PFSK-1 (cell line): ENCODE results near the gene PDE6D.

Experiments used
- FOXP2 ChIP-seq: optimal IDR thresholded peaks from 2 replicates; pipeline ENCODE3; 2011; ENCODE audit warnings: borderline replicate concordance, control low read depth, inconsistent platforms; ENCODE audit not compliant: insufficient read depth; ENCODE audit errors: extremely low read length, extremely low read depth
- POLR2AphosphoS5 ChIP-seq: IDR thresholded peaks from 2 replicates; pipeline ENCODE4 v1.6.1; 2012; ENCODE audit warnings: low read depth, mild to moderate bottlenecking, control low read depth, low read length, moderate library complexity
- REST ChIP-seq, 2 experiments: IDR thresholded peaks; 2 replicates each; pipeline versions ENCODE4 v1.6.1 to v1.8.0; 2011 to 2012; ENCODE audit warnings: low read depth in 2 of 2, low read length in 2 of 2, control low read depth in 1 of 2, inconsistent platforms in 1 of 2, mild to moderate bottlenecking in 1 of 2, moderate library complexity in 1 of 2; ENCODE audit not compliant: insufficient read depth in 1 of 2
- SIN3A ChIP-seq: IDR thresholded peaks from 2 replicates; pipeline ENCODE4 v1.6.1; 2012; ENCODE audit warnings: mild to moderate bottlenecking, low read length, moderate library complexity, borderline replicate concordance; ENCODE audit not compliant: insufficient read depth
- TAF1 ChIP-seq: IDR thresholded peaks from 2 replicates; pipeline ENCODE4 v1.6.1; 2012; ENCODE audit warnings: low read length, control low read depth, borderline replicate concordance; ENCODE audit not compliant: insufficient read depth

- TF ChIP-seq POLR2AphosphoS5 (no peak), REST (IDR thresholded peaks at IDR 0.05; ENCODE audit: insufficient read depth in 1 of 2, low read depth in 2 of 2, low read length in 2 of 2) (no peak), FOXP2 (no peak), SIN3A (no peak), TAF1 (no peak)
These were observed 85.1 kb downstream of the PDE6D start for GRCh38 chr2:231696004-231696367.
